A549 treated with AZD2906 at 1 μM for 4 hours (cell line): ENCODE measurements around the gene MAP3K13. TPM values are rescaled to one million over a fixed set of nuclear protein-coding genes. Genes with fewer than 3 reads are reported as not detected.

Source experiments
- total RNA-seq: library from RNA; stranded (reverse); fragments of 200-300 nt; extraction: Qiagen RNA extraction; gene quantifications from 5 replicates; pipeline ENCODE4 v1.2.3, GENCODE V29; 2022

MAP3K13 gene, protein sequence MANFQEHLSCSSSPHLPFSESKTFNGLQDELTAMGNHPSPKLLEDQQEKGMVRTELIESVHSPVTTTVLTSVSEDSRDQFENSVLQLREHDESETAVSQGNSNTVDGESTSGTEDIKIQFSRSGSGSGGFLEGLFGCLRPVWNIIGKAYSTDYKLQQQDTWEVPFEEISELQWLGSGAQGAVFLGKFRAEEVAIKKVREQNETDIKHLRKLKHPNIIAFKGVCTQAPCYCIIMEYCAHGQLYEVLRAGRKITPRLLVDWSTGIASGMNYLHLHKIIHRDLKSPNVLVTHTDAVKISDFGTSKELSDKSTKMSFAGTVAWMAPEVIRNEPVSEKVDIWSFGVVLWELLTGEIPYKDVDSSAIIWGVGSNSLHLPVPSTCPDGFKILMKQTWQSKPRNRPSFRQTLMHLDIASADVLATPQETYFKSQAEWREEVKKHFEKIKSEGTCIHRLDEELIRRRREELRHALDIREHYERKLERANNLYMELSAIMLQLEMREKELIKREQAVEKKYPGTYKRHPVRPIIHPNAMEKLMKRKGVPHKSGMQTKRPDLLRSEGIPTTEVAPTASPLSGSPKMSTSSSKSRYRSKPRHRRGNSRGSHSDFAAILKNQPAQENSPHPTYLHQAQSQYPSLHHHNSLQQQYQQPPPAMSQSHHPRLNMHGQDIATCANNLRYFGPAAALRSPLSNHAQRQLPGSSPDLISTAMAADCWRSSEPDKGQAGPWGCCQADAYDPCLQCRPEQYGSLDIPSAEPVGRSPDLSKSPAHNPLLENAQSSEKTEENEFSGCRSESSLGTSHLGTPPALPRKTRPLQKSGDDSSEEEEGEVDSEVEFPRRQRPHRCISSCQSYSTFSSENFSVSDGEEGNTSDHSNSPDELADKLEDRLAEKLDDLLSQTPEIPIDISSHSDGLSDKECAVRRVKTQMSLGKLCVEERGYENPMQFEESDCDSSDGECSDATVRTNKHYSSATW
- 11.7 to 15.6 TPM (median 11.9 TPM) in 5 replicates for total RNA-seq

DNA sequence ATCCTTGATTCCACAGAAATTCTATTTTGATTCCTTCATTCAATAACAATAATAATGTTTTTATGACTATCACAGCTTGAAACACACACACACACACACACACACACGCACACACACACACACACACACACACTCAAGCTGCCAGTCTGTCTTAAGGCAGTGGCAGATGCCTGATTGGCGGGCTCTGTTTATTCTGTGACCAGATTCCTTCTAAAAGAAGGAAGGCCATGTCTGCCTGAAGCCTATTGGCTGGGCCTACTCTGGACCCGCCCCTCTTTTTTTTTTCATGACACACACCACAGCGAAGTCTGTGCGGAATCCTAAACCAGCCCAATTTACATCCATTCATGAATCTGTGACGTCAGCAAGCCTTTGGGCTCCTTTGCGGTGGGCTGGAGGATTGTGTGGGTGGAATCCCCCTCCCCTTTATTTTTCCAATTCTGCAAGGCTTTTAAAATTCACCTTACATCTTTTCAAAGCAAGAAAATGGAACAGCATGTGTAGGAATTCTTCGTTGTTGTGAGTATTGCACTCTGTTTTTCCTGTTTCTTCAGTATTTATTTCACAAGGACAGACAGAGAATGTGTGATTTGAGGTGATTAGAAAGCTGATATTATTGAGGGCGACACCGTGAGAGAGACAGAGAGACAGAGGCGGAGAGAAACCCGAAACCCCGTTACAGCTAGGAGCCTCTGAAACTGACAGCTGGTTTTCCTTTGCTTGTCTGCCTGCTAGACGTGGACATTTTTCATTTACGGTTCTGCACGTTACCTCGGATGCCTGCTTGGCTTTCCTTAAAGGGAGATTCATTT is at the start of gene MAP3K13:
Gene MAP3K13, plus strand, starts transcription at position 287 of the 812 bp plus-strand sequence. CDS start 65,446 bp downstream, outside the sequence.

DNA sequence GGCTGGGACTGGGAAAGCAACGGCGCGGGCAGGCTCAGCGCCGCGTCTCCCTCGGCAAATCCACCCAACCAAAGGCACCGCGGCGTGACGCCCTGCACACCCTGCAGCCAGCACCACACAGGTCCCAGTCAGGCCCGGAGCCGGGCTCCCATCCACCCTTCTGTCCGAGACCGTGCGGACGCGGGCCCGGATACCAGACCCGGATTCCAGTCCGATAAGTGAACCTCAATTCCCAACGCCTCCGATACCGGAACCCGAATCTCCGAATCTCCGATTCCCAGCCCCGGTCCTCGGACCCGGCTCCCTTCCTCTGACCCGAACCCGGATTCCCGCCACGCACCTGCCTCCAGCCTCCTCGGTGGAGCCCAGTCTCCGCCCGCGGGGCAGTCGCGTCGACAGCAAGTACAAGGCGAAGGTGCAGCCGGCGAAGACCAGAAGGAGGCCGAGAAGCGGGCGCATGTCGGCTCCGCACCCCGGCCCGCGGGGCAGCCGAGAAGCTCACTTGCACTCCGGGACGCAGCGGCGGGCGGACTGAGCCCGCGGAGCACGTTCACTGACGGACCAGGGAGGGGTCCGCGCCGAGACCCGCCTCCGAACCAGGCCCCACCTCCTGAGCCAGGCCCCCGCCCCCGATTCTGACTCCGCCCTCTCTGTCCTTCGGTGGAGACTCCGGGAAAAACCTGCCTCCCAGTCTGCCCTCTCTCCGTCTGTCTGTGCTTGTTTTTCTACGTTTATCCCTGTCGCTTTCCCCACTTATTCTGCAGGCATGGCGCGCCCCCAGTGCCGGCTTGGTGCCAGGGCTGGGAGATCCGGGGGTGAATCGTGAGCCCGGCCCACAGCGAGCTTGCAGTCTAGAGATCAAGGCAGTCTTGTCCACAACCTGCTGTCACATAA is 135.8 kb downstream of the MAP3K13 start, which contains the start of gene TMEM41A:
Gene TMEM41A, minus strand, starts transcription at position 533 of the 894 bp plus-strand sequence. Its CDS starts 74 bp downstream, at position 459.

Other genes with a start within 250 kb of the MAP3K13 start
- gene C3orf70, start 210.1 kb upstream of the MAP3K13 start, total RNA-seq, result 0.07 to 0.21 TPM (median 0.09 TPM) in 5 replicates
- gene EHHADH, start 109.1 kb upstream of the MAP3K13 start, total RNA-seq, result 2.4 to 3.5 TPM (median 2.9 TPM) in 5 replicates
- gene TMEM41A, start 135.9 kb downstream of the MAP3K13 start, total RNA-seq, result 20.4 to 21.4 TPM (median 20.9 TPM) in 5 replicates
- 3.9 to 6.0 TPM (median 5.0 TPM) in 5 replicates for gene LIPH, start 189.5 kb downstream of the MAP3K13 start, total RNA-seq
- gene SENP2, start 223.2 kb downstream of the MAP3K13 start, total RNA-seq, result 20.9 to 31.0 TPM (median 21.8 TPM) in 5 replicates